Left colon (tissue), 2 donors: ENCODE data around the gene ZNF337. TPM values are rescaled to one million over a fixed set of nuclear protein-coding genes. Genes with fewer than 3 reads are reported as not detected.
"Not testable (repeated sequence)": the region's sequence is repeated elsewhere in the genome, so short reads cannot be mapped to it uniquely, and the experiment has no call there.

Experiments
- ATAC-seq: fragments of 200-7000 bp; cut with Tn5 transposase; one replicate; pipeline ENCODE4 v1.9.1; 2020; ENCODE audit warnings: mild to moderate bottlenecking, moderate library complexity
- DNase-seq, 2 donors: peaks; one replicate each; pipeline ENCODE4 v3.0.0-alpha.2; 2020
- intact Hi-C, 2 donors: fragments of 100-400 bp; cut with DNase I in 1 of 2; cut with micrococcal nuclease in 1 of 2; formaldehyde crosslinking; loops; one replicate each; pipeline versions ENCODE4 v1.11.2 to v1.14.0; 2022; cut with DNase I, micrococcal nuclease
- total RNA-seq, 2 donors: library from RNA; stranded (reverse); fragmentation: NEBNext Ultra II Directional; extraction: Animal tissue kit (Norgen Biotek cat#: 25700); gene quantifications; one replicate each; pipeline ENCODE4 v1.2.1, GENCODE V29; 2021
- donor health status: DM: no; HTN: no; CAD: no.
- donor health status: DM: yes; HTN: yes; CAD: no.

ZNF337 gene
- total RNA-seq, 2 donors from 2014 or later: 8.0 to 8.3 TPM

DNA sequence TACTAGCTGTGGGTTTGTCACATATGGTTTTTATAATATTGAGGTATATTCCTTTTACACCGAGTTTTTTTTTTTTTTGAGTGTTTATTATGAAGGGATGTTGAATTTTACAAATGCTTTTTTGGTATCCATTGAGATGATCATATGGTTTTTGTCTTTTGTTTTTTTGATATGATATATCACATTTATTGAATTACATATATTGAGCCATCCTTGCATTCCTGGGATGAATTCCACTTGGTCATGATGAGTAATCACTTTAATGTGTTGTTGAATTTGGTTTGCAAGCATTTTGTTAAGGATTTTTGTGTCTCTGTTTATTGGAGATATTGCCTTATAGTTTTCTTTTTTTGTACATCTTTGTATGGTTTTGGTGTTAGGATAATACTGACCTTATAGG lies 3.3 kb upstream of the ZNF337 start:
- no peak for DNase-seq
- intact Hi-C loops: loop anchor here in 1 of 2 donors (10.0 kb wide), 1 partner anchor 75 kb away; the partner anchor contains the start of gene NANP
- no peak for ATAC-seq

DNA sequence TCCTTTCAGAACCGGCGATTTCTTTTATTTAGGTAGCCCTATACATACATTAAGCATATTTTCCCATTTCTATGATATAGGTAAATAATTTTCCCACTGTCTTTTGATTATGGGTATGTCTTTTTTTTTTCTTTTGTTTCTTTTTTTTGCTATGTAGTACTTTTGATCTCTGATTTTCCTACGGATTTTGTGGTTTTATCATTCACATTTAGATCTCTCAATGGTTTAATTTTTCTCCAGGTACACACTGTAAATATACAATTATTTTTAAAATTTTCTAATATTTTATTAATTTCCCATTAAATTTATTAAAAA lies 436 bp upstream of the ZNF337 start:
- DNase-seq (no peak), ATAC-seq (no peak)
- intact Hi-C loops: loop anchor here in 1 of 2 donors (10.0 kb wide), 1 partner anchor 72 kb away; the partner anchor contains the start of gene NANP

DNA sequence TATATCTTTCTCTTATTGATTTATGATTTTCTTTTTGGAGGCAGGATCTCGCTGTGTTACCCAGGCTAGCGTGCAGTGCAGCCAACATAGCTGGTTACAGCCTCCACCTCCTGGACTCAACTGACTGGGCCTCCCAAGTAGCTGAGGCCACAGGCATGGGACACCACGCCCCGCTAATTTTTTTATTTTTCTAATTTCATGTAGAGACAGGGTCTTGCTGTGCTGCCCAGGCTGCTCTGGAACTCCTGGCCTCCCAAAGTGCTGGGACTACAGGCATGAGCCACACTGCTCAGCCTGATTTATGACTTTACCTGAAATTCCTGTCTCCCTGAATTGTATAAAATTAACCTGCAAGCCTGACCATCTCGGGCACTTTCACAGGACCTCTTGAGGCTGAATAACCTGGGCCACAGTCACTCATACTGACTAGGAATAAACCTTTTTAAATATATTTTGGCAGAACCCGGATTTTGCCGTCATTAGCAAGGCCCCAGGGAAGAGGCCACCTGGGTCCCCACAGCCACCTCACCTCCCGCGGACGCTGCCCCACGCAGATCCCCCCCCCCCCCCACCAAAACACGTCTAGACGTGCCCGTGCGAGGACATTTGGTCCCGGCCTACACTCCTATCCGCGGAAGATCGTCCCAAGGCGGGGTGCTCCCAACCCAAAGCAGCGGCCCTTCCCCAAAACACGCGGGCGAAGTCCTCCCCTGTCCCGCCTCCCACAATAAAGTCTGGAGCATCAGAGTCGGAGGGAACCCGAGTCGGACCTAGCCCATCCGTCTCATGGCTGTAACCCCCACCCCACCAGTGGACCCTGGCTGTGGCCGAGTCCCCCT lies 902 bp downstream of the ZNF337 start:
- intact Hi-C loops: loop anchor here in 1 of 2 donors (10.0 kb wide), 1 partner anchor 71 kb away; the partner anchor contains the start of gene NANP
- DNase-seq: no peak
- ATAC-seq: peak; percentile 30

DNA sequence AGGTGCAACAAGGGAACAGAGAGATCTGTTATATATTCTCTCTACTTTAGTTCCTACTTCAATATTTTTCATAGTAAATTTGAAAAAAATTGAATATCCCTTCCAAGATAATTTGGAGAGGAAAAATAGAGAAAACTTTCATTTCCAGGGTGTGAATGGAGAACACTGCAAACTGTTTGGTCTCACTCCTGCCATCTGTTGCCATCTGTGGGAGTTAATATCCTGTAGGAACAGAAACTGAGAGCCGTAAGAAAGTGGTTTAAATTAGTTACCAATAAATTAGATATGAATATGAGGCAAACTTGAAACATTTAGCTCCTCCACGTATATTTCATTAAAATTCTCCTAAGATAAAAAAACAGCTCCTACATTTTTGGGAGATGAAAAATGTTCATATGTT lies 4.2 kb downstream of the ZNF337 start:
- intact Hi-C loops: loop anchor here in 1 of 2 donors (10.0 kb wide), 1 partner anchor 68 kb away; the partner anchor contains the start of gene NANP
- no peak for DNase-seq

DNA sequence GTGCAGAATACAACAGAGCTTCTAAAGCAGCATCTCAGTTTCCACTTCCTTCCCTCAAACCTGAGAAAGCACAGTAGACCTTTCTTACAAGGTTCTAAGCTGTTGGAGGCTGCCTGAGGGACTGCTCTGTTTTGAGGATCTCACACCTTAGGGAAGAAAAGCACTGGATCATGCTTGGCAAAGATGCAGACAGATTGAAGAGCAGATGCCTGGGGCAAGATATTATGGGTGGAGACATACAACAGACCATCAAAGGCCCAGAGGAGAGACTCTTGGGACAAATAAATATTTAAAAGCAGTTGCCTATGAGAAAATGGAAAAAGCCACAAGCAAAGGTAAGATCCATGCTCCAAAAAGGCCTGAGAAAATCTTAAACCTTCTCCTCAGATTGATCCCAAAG lies 6.2 kb downstream of the ZNF337 start:
- ATAC-seq: no peak
- intact Hi-C loops: loop anchor here in 1 of 2 donors (10.0 kb wide), 1 partner anchor 66 kb away; the partner anchor contains the start of gene NANP
- no peak for DNase-seq

More for the DNA sequence above, 4.2 kb downstream of the ZNF337 start:
- no peak for ATAC-seq

DNA sequence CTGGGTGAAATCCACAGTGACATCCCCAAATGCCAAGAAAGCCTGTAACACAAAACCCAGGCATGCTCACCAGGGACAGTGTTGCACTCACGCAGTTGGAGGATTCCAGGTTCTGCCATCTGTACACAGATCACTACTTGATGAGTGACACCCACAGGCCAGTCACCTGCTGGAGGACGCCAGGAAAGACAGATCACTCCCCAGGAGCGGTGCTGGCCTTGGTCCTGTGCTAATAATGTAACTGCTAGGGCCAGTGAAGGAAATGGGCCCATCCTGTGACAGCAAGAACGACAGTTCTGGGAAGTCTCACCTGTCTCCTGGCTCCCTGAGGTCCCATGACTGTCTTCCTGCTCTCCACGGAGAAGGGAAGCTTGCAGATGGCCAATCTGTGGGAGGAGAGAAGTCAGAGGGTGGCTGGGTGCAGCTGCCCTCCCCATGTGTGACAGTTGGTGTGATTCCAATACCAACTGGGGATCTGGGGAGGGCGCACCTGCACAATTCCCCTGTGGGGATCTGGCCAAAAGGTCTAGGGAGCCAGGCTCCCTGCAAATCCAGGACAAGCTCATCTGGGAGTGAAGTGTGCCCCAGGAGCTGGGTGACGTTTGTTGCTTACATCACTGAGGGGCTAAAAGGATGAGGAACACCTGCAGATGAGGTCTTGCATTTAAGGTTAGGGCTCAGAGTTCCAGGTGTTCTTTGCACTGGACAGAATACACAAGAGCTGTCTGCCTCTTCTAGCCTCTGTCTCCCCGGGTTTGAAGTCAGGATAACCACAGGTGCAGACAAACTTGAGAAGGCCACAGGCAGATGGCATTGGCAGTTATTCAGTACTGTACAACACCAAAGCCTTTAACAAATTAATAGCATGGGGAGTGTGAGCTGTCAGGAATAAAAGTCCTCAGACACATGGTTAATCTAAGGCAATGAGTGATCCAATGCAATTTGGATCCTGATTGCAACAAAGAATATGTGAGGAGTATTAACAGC lies 10.3 kb downstream of the ZNF337 start:
- intact Hi-C loops: no loop called here
- DNase-seq (no peak), ATAC-seq (no peak)

DNA sequence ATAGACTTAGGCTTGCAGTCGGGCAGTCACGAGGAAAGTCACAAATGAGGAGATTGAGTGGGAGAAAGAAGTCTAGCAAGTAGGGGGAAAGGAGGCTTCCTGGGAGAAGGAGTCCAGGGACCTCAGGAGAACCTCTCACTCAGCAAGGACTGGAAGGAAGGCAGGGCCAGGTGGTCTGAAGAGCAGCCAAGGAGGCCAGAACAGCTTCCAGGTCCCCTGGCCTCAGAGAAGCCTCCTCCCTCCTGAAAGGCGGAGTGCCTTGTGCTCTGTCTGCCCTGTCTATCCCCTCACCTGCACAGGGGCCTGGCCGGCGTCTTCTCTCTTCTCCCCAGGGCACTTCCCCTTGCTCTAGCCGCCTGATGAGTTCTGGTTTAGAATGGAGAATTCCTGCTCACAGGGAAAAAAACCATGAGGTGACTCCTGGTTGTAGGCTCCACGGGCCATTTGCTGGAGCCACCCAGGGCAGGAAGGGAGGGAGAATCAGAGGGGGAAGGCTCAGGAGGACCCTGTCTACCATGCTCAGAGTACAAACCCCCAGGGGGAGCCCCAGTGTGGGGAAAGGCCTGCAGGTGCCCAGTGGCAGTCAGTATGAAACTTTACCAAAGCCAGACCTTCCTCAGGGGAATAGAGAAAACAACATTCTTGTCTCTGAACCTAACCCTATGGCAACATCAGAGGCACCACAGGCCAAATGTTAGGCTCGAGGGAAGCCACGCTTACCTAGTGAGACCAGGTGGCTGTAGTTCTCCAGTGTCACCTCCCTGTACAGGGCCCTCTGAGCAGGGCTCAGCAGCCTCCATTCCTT lies 11.2 kb downstream of the ZNF337 start:
- ATAC-seq (no peak), DNase-seq (no peak)
- intact Hi-C loops: no loop called here

DNA sequence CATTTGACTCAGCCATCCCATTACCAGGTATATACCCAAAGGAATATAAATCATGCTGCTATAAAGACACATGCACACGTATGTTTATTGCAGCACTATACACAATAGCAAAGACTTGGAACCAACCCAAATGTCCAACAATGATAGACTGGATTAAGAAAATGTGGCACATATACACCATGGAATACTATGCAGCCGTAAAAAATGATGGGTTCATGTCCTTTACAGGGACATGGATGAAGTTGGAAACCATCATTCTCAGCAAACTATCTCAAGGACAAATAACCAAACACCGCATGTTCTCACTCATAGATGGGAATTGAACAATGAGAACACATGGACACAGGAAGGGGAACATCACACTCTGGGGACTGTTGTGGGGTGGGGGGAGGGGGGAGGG lies 12.8 kb downstream of the ZNF337 start:
- DNase-seq, ATAC-seq, intact Hi-C loops: not testable (repeated sequence)

DNA sequence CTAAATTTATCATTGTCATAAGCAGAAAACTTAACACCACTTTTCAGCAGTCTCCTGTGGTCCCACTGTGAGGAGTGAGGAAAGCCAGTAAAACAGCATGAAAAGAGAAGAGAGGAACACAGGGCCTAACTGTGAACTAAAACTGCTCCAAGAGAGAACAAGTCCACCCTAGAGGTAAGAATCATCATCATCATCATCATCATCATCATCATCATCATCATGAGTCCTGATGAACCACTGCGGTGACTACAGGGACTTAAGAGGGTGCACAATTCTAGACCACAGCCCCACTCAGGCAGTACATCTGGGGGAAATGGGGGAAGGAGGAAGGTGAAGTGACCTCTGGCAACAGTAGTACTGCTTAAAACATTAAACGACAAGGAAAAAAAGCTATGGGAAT lies 13.6 kb downstream of the ZNF337 start:
- intact Hi-C loops: no loop called here
- ATAC-seq (no peak), DNase-seq (no peak)

DNA sequence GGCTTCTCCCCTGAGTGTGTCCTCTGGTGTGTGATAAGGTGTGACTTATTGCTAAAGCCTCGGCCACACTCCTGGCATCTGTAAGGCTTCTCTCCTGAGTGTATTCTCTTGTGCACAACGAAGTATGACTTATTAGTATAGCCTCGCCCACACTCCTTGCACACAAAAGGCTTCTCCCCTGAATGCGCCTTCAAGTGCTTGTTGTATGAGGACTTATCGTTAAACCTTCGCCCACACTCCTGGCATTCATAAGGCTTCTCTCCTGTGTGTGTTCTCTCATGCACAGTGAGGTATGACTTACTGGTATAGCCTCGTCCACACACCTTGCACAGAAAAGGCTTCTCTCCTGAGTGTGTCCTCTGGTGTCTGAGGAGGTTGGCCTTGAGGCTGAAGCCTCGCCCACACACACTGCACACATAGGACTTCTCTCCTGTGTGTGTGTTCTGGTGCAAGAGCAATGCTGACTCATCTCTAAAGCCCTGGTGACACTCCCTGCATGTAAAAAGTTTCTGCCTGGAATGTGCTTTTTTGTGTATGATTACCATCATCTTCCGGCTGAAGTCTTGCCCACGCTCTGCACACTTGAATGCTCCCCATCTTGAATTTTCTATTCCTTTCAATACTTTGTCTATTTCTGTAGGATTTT lies 20.4 kb downstream of the ZNF337 start:
- intact Hi-C loops: no loop called here
- no peak for DNase-seq
- ATAC-seq: peak; percentile 26

DNA sequence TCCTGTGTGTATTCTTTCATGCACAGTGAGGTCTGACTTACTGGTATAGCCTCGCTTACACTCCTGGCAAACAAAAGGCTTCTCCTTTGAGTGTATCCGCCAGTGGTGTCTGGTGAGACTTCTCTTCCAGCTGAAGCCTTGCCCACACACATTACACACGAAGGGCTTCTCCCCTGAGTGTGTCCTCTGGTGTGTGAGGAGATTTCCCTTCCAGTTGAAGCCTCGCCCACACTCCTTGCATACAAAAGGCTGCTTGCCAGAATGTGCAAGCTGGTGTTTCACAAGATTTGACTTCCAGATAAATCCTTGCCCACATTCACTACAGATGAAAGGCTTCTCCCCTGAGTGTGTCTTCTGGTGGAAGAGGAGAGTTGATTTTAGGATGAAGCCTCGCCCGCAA lies 21.5 kb downstream of the ZNF337 start:
- intact Hi-C loops: no loop called here
- DNase-seq: no peak
- ATAC-seq: no peak

DNA sequence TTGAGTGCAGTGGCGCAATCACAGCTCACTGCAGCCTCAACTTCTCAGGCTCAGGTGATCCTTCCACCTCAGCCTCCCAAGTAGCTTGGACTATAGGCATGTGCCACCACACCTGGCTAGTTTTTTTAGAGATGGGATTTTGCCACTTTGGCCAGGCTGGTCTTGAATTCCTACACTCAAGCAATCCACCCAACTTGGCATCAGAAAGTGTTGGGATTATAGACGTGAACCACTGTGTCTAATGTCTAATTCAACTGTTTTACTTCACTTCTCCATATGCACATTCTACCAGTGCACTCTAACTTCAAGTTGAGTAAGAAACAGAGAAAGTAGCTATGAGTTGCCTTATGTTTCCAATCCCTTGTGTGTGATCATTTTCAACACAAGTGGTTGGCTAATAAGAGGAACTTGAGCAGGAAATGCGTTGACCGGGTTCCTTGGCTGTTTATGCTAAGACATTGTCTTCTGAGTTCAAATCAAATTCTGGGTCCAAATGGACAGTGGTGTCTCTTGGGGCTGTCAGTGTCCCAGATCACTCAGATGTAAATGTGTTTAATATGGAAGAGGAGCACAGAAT lies 23.9 kb downstream of the ZNF337 start:
- intact Hi-C loops: no loop called here
- ATAC-seq (no peak), DNase-seq (no peak)

DNA sequence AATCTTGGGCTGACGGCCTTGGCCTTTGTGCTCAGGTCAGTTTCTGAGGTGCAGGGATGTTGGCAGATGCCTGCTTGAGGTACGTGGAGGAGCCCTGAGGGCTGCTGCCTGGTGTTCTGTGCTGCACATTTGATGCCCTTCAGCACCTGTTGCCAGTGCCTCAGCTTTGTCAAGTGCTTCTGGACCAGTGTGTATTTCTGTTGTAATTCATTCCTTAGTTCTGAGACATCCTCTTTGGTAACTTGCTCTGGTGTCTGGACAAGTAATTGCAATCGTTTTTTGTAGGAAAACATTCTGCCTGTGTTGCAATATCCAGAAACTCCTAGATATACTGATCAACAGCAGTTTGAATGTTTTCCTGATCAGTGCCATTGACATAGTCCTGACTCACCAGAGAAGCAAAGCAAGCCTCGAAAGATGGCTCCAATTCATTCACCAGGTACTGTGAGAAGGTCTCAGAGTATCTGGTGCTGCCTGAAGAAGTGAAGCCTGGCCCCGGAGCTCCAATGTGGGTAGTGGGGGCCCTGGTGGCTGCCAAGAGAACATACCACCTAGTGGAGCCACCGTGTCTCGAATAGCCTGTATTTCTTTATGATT lies 26.7 kb downstream of the ZNF337 start:
- ATAC-seq: no peak
- no peak for DNase-seq
- intact Hi-C loops: no loop called here

DNA sequence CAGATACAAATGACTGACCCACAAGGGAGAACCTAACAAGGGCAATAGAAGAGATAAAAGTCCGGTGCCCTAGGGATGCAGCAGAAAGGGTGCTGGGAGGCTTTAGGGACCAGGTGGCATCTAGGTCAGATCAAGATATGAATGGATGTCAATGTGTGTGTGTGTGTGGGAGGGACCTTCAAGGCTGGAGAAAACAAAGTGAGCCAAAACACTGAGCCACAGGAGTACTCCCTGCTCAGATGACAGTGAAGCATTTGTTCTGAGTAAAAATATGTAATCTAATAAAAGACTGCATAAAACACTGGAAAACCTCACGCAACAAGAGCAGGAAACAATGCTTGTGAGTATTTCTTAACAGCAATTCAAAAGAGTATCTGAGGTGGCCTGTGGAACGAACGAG lies 28.2 kb downstream of the ZNF337 start:
- DNase-seq: no peak
- intact Hi-C loops: no loop called here
- ATAC-seq: no peak

DNA sequence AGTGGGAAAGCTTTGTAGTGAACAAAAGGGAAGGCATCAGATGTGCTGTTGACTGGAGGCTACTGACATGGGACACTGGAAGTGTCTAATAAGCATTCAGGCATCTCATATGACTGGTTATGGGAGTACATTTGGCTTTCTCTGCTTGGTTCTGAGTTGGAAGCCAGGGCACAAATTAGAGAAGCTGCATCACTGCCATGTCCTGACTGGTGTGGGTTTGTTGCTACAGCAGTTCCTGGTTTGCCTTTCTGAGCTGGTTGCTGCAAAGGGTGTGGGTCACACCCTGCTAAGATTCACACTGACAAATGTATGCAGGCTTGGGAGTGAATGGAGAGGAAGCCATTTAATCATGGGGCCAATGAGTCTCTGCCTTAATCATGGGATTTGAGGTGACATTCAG lies 36.7 kb downstream of the ZNF337 start:
- intact Hi-C loops: no loop called here

DNA sequence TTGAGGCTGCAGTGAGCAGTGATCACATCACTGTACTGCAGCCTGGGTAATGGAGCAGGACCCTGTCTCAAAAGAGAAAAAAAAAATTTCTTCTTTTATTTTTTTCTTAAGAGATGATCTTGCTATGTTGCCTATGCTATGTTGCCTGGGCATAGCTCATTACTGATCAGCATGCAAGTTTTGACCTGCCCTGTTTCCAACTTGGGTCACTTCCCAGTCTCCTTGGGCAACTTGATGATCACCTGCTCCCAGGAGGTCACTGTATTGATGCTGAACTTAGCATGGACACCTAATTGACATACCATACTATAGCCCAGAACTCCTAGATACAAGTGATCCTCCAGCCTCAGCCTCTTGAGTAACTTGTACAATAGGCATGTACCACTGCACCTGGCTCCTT lies 42.2 kb downstream of the ZNF337 start:
- ATAC-seq: no peak
- intact Hi-C loops: no loop called here
- no peak for DNase-seq

More for the DNA sequence above, 36.7 kb downstream of the ZNF337 start:
- ATAC-seq: peak; percentile 56
- no peak for DNase-seq

DNA sequence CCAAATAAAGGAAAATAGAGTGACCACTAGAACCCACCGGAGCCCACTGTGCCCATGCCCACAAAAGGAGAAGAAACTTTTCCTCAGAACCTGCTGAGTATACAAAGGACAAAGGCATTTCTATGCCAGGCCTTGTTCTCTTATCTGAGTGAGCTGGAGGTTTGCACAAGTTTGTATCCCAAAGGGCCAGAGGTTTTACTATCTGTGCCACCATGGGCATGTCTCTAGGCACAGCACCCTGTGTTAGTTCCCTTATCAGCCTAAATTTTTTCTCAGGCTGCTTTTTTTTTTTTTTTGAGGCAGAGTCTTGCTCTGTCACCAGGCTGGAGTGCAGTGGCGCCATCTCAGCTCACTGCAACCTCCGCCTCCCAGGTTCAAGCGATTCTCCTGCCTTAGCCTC lies 43.8 kb downstream of the ZNF337 start:
- intact Hi-C loops, DNase-seq, ATAC-seq: not testable (repeated sequence)
